Measurements from ENCODE around the gene TRAT1. TPM values are rescaled to one million over a fixed set of nuclear protein-coding genes. Genes with fewer than 3 reads are reported as not detected.

TRAT1 gene
- total and polyA plus RNA-seq, 2 donors (not counting 3 experiments of a cell fraction or from before 2014, with no cell fraction given), result not detected

DNA sequence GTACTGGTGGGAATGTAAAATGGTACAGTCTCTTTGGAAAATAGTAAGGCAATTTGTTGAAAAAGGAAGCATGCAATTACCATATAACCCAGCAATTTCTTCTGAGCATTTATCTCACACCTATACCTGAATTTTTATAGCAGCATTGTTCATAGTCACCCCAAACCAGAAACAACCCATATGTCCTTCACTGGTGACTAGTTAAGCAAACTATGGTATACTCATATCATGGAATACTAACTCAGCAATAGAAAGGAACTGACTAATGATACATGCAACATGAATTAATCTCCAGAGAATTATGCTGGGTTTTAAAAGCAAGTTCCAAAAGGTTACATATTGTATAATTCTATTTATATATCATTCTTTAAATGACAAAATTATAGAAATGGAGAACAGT, 60.2 kb downstream of the TRAT1 start:
- no peak overlapping the region for H3K9ac ChIP-seq (replicated peaks; ENCODE audit: extremely low read depth, insufficient read depth, low read length)
- no peaks in the 10 kb centered on the region for H3K9me1 ChIP-seq (replicated peaks; ENCODE audit: control insufficient read depth, extremely low read depth, insufficient read depth, low read length)
- BruUV-seq (replicated peaks), result no TSS peak
- intact Hi-C loops (cut with micrococcal nuclease), result no loop called here
- dilution Hi-C loops (cut with MboI; ENCODE audit: extremely low pct_ligation_motif_present, low sequenced_read_pairs), result no loop called here
- H4K20me1 ChIP-seq (replicated peaks; ENCODE audit: control insufficient read depth, extremely low read depth, insufficient read depth, low read length), result no peaks in the 10 kb centered on the region
- POLR2A ChIA-PET, result no interaction called here
- H3K9me3 ChIP-seq (replicated peaks; ENCODE audit: control insufficient read depth, insufficient read depth, low read length), result no peaks in the 10 kb centered on the region
- no peak overlapping the region for H3K4me3 ChIP-seq (replicated peaks in 1 of 3; ENCODE audit: insufficient read depth in 1 of 3, low read depth in 1 of 3, low read length in 3 of 3)
- no peaks in the 10 kb centered on the region for H3K4me1 ChIP-seq (ENCODE audit: control insufficient read depth, extremely low read depth, insufficient read depth, low read length)
- no peak overlapping the region for H3K4me2 ChIP-seq (ENCODE audit: insufficient read depth, low read length)
- H3K79me2 ChIP-seq (ENCODE audit: control insufficient read depth, insufficient read depth, low read length), result no peaks in the 10 kb centered on the region
- FAIRE-seq (no peak), DNase-seq (ENCODE audit: low read depth, low spot score) (no peak)
- TF ChIP-seq POLR2AphosphoS5 (IDR thresholded peaks at IDR 0.05; ENCODE audit: insufficient read depth, low read depth, low read length), result no peak
- TF ChIP-seq, protein P1, sequence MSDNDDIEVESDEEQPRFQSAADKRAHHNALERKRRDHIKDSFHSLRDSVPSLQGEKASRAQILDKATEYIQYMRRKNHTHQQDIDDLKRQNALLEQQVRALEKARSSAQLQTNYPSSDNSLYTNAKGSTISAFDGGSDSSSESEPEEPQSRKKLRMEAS (IDR thresholded peaks at IDR 0.05; ENCODE audit: insufficient read depth, insufficient read length), result no peak
- TF ChIP-seq, protein P2, sequence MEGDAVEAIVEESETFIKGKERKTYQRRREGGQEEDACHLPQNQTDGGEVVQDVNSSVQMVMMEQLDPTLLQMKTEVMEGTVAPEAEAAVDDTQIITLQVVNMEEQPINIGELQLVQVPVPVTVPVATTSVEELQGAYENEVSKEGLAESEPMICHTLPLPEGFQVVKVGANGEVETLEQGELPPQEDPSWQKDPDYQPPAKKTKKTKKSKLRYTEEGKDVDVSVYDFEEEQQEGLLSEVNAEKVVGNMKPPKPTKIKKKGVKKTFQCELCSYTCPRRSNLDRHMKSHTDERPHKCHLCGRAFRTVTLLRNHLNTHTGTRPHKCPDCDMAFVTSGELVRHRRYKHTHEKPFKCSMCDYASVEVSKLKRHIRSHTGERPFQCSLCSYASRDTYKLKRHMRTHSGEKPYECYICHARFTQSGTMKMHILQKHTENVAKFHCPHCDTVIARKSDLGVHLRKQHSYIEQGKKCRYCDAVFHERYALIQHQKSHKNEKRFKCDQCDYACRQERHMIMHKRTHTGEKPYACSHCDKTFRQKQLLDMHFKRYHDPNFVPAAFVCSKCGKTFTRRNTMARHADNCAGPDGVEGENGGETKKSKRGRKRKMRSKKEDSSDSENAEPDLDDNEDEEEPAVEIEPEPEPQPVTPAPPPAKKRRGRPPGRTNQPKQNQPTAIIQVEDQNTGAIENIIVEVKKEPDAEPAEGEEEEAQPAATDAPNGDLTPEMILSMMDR (IDR thresholded peaks at IDR 0.05; ENCODE audit: extremely low read depth in 1 of 2, insufficient read depth in 1 of 2, low read depth in 1 of 2, low read length in 2 of 2), result no peak
- no peak for TF ChIP-seq POLR2A (IDR thresholded peaks at IDR 0.05; ENCODE audit: low read depth, low read length)
- TF ChIP-seq EZH2 (IDR thresholded peaks at IDR 0.05; ENCODE audit: borderline replicate concordance, low read depth, low read length, severe bottlenecking), result no peak
- TF ChIP-seq MYC (IDR thresholded peaks at IDR 0.05; ENCODE audit: low read depth, low read length), result no peak
- TF ChIP-seq GATA2 (IDR thresholded peaks at IDR 0.05; ENCODE audit: insufficient read depth, insufficient read length, low read depth, low read length), result no peak
- TF ChIP-seq FOS (IDR thresholded peaks at IDR 0.05; ENCODE audit: borderline replicate concordance, insufficient read depth, low read length), result no peak
- TF ChIP-seq JUN (IDR thresholded peaks at IDR 0.05; ENCODE audit: borderline replicate concordance, insufficient read depth, insufficient read length, low read depth), result no peak
- H3K27ac ChIP-seq (ENCODE audit: insufficient read depth, low read depth, low read length), result no peak overlapping the region
- H3K27me3 ChIP-seq (ENCODE audit: control insufficient read depth in 2 of 2, insufficient read depth in 2 of 2, low read length in 2 of 2), result no peaks in the 10 kb centered on the region
- H3K36me3 ChIP-seq (ENCODE audit: control insufficient read depth in 2 of 2, extremely low read depth in 1 of 2, insufficient read depth in 2 of 2, low read length in 2 of 2), result no peaks in the 10 kb centered on the region
- no peak overlapping the region for H2AFZ ChIP-seq (ENCODE audit: low read depth, low read length)
- CTCF ChIA-PET, result no interaction called here

Data from endothelial cell of umbilical vein (primary cell).